ENCODE results near the gene GIGYF1. TPM values are rescaled to one million over a fixed set of nuclear protein-coding genes. Genes with fewer than 3 reads are reported as not detected.

GIGYF1 gene
- total and polyA plus RNA-seq, 2 of the 13 experiments (the other 11 are each of a cell fraction or from before 2014, with no cell fraction given), result 7.6 to 16.1 TPM

DNA sequence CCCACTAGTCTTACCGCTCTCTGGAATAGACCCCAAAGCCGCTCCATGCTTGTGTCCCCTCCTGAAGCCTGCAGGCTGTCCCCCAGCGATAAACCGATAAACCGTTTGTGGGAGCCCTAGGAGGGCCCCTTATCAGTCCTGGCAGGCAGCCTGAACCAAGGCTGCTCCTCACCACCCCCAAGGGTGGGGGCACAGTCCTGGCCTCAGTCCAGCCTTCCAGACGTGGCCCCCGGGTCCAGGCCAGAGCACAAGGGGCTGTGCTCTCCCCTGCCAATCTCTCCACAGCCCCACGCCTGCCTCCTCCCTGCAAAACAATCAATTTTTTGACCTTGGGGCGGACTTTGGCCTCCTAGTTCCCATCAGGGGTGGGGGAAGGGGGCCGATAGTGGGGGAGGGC is 52.6 kb downstream of the GIGYF1 start, which contains the start of gene TFR2 (continued):
- TF ChIP-seq, protein P1, sequence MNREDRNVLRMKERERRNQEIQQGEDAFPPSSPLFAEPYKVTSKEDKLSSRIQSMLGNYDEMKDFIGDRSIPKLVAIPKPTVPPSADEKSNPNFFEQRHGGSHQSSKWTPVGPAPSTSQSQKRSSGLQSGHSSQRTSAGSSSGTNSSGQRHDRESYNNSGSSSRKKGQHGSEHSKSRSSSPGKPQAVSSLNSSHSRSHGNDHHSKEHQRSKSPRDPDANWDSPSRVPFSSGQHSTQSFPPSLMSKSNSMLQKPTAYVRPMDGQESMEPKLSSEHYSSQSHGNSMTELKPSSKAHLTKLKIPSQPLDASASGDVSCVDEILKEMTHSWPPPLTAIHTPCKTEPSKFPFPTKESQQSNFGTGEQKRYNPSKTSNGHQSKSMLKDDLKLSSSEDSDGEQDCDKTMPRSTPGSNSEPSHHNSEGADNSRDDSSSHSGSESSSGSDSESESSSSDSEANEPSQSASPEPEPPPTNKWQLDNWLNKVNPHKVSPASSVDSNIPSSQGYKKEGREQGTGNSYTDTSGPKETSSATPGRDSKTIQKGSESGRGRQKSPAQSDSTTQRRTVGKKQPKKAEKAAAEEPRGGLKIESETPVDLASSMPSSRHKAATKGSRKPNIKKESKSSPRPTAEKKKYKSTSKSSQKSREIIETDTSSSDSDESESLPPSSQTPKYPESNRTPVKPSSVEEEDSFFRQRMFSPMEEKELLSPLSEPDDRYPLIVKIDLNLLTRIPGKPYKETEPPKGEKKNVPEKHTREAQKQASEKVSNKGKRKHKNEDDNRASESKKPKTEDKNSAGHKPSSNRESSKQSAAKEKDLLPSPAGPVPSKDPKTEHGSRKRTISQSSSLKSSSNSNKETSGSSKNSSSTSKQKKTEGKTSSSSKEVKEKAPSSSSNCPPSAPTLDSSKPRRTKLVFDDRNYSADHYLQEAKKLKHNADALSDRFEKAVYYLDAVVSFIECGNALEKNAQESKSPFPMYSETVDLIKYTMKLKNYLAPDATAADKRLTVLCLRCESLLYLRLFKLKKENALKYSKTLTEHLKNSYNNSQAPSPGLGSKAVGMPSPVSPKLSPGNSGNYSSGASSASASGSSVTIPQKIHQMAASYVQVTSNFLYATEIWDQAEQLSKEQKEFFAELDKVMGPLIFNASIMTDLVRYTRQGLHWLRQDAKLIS (CRISPR knock-in tag; IDR thresholded peaks at IDR 0.05), result no peak
- TF ChIP-seq MXD3 (CRISPR knock-in tag; IDR thresholded peaks at IDR 0.05) (no peak), RAD21 (CRISPR knock-in tag; IDR thresholded peaks at IDR 0.05) (no peak), MLLT10 (CRISPR knock-in tag; IDR thresholded peaks at IDR 0.05) (no peak), RELA (CRISPR knock-in tag; IDR thresholded peaks at IDR 0.05) (no peak), ZNF574 (CRISPR knock-in tag; IDR thresholded peaks at IDR 0.05) (peak; percentile 47), ZNF614 (CRISPR knock-in tag; IDR thresholded peaks at IDR 0.05; ENCODE audit: borderline replicate concordance) (peak; percentile 51; the same call in 1 of the 2 replicates), RFXAP (CRISPR knock-in tag; IDR thresholded peaks at IDR 0.05; ENCODE audit: borderline replicate concordance) (no peak), ZSCAN9 (CRISPR knock-in tag; IDR thresholded peaks at IDR 0.05; ENCODE audit: borderline replicate concordance) (no peak), ZNF10 (CRISPR knock-in tag; IDR thresholded peaks at IDR 0.05; ENCODE audit: borderline replicate concordance, low read depth) (no peak), ZBTB10 (CRISPR knock-in tag; IDR thresholded peaks at IDR 0.05; ENCODE audit: borderline replicate concordance) (peak; percentile 96), ZNF879 (CRISPR knock-in tag; IDR thresholded peaks at IDR 0.05) (no peak), HBP1 (CRISPR knock-in tag; IDR thresholded peaks at IDR 0.05; ENCODE audit: low read depth) (no peak), YEATS2 (CRISPR knock-in tag; IDR thresholded peaks at IDR 0.05; ENCODE audit: borderline replicate concordance) (no peak), CEBPB (IDR thresholded peaks at IDR 0.05; ENCODE audit: borderline replicate concordance, low read depth, low read length) (no peak), PATZ1 (CRISPR knock-in tag; IDR thresholded peaks at IDR 0.05) (peak; percentile 99), ZNF773 (CRISPR knock-in tag; IDR thresholded peaks at IDR 0.05; ENCODE audit: borderline replicate concordance) (no peak)

All from HepG2 (cell line).